GM19395 (cell line): ENCODE data around the gene ACYP1.

ENCODE experiments used
- ATAC-seq: cut with Tn5 transposase; IDR thresholded peaks from one replicate; pipeline ENCODE4 v1.9.1; 2021; ENCODE audit warnings: mild to moderate bottlenecking, moderate library complexity; ENCODE audit not compliant: unreplicated experiment

The ACYP1 gene

GRCh38 chr14:75041613-75042012 lies 22.2 kb downstream of the ACYP1 start:
- no peak for ATAC-seq

DNA sequence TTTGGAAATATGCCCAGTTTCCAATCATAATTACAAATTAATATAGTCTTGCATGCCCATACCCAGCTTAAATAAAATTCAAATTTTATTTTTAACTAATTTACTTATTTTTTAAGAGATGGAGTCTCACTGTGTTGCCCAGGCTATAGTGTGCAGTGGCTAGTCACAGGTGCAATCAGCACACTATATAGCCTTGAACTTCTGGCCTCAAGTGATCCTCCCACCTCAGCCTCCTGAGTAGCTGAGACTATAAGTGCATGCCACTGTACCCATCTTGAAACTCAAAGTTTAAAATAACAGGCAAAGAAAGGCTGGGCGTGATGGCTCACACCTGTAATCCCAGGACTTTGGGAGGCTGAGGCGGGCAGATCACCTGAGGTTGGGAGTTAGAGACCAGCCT lies 22.9 kb downstream of the ACYP1 start:
- ATAC-seq = no peak

DNA sequence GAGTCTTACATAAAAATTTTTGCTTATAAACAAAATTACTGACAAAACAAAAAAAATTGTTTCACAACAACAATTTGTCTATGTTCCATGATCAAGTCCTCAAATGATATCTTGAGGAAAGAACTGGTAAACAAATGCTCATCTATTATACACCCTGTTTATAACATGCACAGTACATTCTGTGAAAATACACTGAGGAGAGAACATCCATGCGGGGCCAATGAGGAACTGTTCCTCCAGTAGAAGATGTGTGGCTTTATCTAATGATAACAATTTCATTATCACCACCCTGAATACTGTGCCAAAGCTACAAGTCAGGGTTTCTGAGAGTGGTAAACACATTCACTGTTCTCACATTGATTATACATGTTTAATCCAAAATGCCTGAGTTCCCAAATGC lies 23.3 kb downstream of the ACYP1 start:
- ATAC-seq = no peak

- no peak for ATAC-seq
Observed at GRCh38 chr14:75032939-75033338, 30.9 kb downstream of the ACYP1 start.

DNA sequence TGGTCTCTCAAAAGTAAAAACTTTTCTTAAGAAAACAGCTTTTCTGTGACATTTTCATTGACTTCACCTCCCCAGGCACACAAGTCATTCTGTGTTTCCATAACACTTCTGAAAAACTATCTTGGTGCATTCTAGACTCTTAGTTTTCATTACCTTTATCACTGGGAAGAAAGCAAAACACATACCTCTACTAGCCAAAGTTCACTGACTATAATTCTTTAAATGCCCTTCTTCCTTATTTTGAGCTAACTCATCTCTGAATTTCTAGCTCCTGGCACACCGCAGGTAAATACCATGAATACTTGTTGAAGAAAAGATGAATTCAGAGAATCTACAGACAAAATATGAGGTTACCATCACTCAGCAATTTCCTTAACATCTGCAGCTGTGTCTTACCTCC lies 33.7 kb downstream of the ACYP1 start:
- no peak for ATAC-seq

- ATAC-seq = no peak
Observed at GRCh38 chr14:75025876-75026275, 37.9 kb downstream of the ACYP1 start.

DNA sequence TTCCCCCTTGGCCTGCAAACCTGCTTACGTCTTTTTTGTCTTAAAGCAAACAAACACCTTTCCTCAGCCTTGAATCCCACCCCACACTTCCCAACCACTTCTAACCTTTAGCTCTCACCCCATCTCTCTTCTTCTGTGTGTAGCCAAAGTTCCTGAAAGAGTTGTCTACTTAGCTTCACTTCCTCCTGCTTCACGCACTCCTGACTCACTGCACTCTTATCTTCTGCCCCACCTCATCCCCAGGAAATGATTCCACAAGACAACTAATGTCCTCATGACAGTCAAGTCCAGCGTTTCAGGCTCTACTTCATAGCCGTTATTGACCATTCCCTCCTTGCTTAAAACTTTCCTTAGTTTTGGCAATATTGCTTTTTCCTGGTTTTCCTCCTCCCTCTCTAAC lies 38.7 kb downstream of the ACYP1 start:
- no peak for ATAC-seq

GRCh38 chr14:75023108-75023507 lies 40.7 kb downstream of the ACYP1 start:
- no peak for ATAC-seq

GRCh38 chr14:75022655-75023054 lies 41.2 kb downstream of the ACYP1 start:
- no peak for ATAC-seq

DNA sequence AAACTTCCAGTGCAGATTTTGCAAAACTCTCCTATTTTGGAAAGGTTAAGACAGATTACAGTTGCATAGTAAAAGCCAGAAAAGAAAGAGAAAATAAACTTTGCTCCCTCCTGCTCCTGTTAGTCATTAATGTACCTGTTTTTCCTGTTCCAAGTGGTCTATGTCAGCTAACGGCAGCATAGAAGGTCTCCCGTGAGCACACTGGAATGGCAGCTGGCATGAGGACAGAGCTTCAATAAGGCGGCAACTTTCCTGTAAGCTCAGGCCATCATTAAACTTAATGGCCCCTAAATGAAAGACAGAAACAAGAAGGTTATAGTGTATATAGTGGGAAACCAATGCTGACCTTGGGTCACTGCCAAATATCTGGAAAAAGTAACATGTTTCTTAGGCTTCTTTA lies 45.1 kb downstream of the ACYP1 start:
- ATAC-seq = no peak

GRCh38 chr14:75016815-75017214 lies 47.0 kb downstream of the ACYP1 start:
- no peak for ATAC-seq

- ATAC-seq = no peak
Observed at GRCh38 chr14:75015496-75015895, 48.3 kb downstream of the ACYP1 start.

DNA sequence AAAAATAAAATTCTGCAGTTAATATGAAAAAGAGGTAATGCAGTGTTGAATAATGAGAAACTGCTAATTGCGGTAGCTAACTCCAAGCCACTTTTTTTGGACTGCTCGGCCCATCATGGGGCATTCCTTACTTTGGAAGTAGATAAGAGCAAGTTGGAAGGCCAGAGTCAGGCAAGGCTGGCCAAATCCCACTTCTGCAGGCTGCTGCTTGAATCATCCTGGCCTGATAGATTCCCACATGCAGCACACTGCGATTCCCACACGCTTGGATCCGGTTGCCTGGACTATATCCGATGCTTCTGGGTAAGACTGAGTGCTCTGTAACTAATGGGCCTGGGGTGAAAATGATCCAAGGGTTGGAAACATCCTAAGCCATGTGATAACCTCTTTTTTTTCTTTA lies 50.5 kb downstream of the ACYP1 start:
- ATAC-seq = no peak

- no peak for ATAC-seq
Observed at GRCh38 chr14:75011356-75011994, 52.3 kb downstream of the ACYP1 start.

- no peak for ATAC-seq
Observed at GRCh38 chr14:75010472-75011093, 53.2 kb downstream of the ACYP1 start.

- ATAC-seq = no peak
Observed at GRCh38 chr14:75009176-75009575, 54.6 kb downstream of the ACYP1 start.

GRCh38 chr14:75005357-75005756 lies 58.5 kb downstream of the ACYP1 start:
- ATAC-seq = no peak

GRCh38 chr14:75003250-75004027 lies 60.4 kb downstream of the ACYP1 start:
- ATAC-seq = peak; percentile 3
